ENCODE data around the gene OR2D2.

The OR2D2 gene

DNA sequence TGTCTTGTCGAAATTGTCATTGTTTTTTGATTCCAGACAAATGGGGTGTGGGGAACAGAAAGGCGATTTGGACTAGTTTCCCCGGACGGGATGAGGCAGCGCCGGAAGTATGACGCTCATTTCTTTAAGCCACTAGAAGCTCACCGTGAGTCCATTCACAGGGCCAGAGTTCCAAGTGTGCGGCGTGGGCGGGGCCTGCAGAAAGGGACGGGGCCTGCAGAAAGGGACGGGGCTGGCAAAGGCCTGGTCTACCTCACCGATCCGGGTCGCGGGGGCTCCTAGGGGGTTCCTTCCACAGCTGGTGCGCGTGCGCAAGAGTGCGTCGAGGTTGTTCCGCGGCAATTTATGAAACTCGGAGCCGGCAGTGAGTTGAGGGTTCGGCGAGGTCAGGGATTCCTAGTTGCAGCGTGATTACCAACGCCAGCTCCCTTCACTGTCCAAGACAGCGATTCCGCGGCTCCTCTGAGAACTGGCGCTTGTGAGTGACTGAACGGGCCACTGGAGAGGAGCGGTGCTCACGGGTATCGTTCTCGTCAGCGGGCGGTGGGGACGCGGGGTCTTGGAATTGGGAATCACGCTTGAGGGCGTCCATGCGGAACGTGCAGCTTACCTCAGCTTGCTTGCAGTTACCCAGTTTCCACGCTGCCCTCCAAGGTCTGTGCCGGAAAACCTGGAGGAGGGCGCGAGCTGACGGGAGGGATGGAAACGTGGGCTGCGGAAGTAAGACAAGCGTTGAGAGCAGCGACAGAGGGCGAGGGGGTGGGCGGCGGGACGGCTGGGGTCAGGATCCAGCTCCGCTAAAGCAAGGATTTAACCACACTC, 34.1 kb upstream of the OR2D2 start, which contains the start of gene ZNF215:
Gene ZNF215, plus strand, starts transcription at position 219 of the 822 bp plus-strand sequence. CDS start 5,847 bp downstream, outside the sequence.
- Histone ChIP-seq H3K27me3 (ENCODE audit: control insufficient read depth, low read length) (no peaks in the 10 kb centered on the region), H3F3A (ENCODE audit: control insufficient read depth, insufficient read depth) (peaks cover 7% of the 10 kb centered on the region), H3K79me2 (ENCODE audit: control insufficient read depth, low read length) (peaks cover 46% of the 10 kb centered on the region), H3K9me3 (ENCODE audit: control insufficient read depth, insufficient read depth, low read length) (no peaks in the 10 kb centered on the region), H3K4me2 (ENCODE audit: low read length) (peak within 1 kb of the TSS; percentile 64), H3K27ac (ENCODE audit: low read depth, low read length) (peak within 1 kb of the TSS; percentile 78), H3K36me3 (ENCODE audit: control insufficient read depth, low read length) (peaks cover 44% of the 10 kb centered on the region), H4K20me1 (ENCODE audit: control insufficient read depth, insufficient read depth, low read depth, low read length) (no peaks in the 10 kb centered on the region), H3K9me2 (replicated peaks; ENCODE audit: control insufficient read depth, low read length) (no peaks in the 10 kb centered on the region), H3K4me1 (ENCODE audit: control insufficient read depth, low read length) (peaks cover 34% of the 10 kb centered on the region), H3K4me3 (ENCODE audit: low read length) (peak within 1 kb of the TSS; percentile 94)
- TF ChIP-seq EZH2phosphoT487 (IDR thresholded peaks at IDR 0.05; ENCODE audit: borderline replicate concordance, low read length), result no peak
- TF ChIP-seq, protein P1, sequence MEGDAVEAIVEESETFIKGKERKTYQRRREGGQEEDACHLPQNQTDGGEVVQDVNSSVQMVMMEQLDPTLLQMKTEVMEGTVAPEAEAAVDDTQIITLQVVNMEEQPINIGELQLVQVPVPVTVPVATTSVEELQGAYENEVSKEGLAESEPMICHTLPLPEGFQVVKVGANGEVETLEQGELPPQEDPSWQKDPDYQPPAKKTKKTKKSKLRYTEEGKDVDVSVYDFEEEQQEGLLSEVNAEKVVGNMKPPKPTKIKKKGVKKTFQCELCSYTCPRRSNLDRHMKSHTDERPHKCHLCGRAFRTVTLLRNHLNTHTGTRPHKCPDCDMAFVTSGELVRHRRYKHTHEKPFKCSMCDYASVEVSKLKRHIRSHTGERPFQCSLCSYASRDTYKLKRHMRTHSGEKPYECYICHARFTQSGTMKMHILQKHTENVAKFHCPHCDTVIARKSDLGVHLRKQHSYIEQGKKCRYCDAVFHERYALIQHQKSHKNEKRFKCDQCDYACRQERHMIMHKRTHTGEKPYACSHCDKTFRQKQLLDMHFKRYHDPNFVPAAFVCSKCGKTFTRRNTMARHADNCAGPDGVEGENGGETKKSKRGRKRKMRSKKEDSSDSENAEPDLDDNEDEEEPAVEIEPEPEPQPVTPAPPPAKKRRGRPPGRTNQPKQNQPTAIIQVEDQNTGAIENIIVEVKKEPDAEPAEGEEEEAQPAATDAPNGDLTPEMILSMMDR (IDR thresholded peaks at IDR 0.05; ENCODE audit: low read depth, low read length, poor library complexity, severe bottlenecking), result no peak

DNA sequence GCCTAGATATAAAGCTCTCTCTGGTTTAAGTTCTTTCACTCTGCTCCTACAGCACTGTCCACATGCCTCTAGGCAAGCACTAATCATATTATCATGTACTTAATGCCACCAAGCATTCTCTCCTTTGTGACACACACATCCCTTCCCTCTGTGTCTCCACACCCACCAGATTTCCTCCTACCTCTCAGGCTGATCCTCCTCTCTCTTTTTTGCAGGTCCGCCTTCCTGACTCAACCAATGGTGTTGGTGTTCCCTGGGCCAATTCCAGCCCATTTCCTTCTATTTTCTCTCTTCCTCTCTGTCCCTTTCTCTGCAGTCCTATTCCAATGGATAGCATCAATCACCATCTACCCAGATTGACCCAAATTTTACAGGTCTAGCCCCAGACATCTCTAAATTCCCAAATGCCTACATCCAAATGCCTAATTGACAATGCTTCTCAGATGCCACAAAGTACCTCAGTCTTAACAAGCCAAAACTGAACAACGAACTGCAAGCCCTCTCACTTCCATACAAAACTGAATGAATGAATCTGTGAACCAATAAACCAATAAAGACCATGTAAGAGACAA, 33.4 kb upstream of the OR2D2 start:
- Histone ChIP-seq H3K79me2 (ENCODE audit: control insufficient read depth, low read length) (peaks cover 40% of the 10 kb centered on the region), H3K4me3 (ENCODE audit: low read length) (peak overlapping the region; percentile 94), H3K9me3 (ENCODE audit: control insufficient read depth, insufficient read depth, low read length) (no peaks in the 10 kb centered on the region), H4K20me1 (ENCODE audit: control insufficient read depth, insufficient read depth, low read depth, low read length) (no peaks in the 10 kb centered on the region), H3F3A (ENCODE audit: control insufficient read depth, insufficient read depth) (peaks cover 7% of the 10 kb centered on the region), H3K4me1 (ENCODE audit: control insufficient read depth, low read length) (peaks cover 34% of the 10 kb centered on the region), H3K27me3 (ENCODE audit: control insufficient read depth, low read length) (no peaks in the 10 kb centered on the region), H3K27ac (ENCODE audit: low read depth, low read length) (peak overlapping the region; percentile 27), H3K4me2 (ENCODE audit: low read length) (peak overlapping the region; percentile 64), H3K9me2 (replicated peaks; ENCODE audit: control insufficient read depth, low read length) (no peaks in the 10 kb centered on the region), H3K36me3 (ENCODE audit: control insufficient read depth, low read length) (peaks cover 37% of the 10 kb centered on the region)
- TF ChIP-seq, protein P1 (IDR thresholded peaks at IDR 0.05; ENCODE audit: low read depth, low read length, poor library complexity, severe bottlenecking), result no peak
- no peak for TF ChIP-seq EZH2phosphoT487 (IDR thresholded peaks at IDR 0.05; ENCODE audit: borderline replicate concordance, low read length)

DNA sequence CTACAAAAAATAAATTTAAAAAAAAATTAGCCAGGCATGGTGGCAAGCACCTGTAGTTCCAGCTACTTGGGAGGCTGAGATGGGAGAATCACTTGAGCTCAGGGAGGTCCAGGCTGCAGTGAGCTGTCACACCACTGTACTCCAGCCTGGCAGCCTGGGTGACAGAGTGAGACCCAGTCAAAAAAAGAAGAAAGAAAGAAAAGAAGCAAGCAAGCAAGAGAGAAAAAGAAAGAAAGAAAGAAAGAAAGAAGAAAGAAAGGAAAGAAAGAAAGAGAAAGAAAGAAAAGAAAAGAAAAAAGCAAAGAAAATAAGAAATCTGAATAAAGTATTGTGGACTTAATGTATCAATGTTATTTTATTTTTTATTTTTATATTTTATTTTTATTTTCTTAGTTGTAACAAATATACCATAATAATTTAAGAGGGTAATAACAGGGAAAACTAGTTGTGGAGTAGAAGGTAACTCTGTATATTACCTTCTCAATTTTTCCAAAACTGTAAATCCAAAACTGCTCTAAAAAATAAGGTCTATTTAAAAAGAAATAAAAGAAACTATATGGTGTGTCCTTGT, 32.8 kb upstream of the OR2D2 start:
- Histone ChIP-seq H3K4me1 (ENCODE audit: control insufficient read depth, low read length) (peaks cover 34% of the 10 kb centered on the region), H3K9me2 (replicated peaks; ENCODE audit: control insufficient read depth, low read length) (no peaks in the 10 kb centered on the region), H3K4me3 (ENCODE audit: low read length) (no peak overlapping the region), H4K20me1 (ENCODE audit: control insufficient read depth, insufficient read depth, low read depth, low read length) (no peaks in the 10 kb centered on the region), H3K27ac (ENCODE audit: low read depth, low read length) (no peak overlapping the region), H3K27me3 (ENCODE audit: control insufficient read depth, low read length) (no peaks in the 10 kb centered on the region), H3F3A (ENCODE audit: control insufficient read depth, insufficient read depth) (peaks cover 7% of the 10 kb centered on the region), H3K4me2 (ENCODE audit: low read length) (no peak overlapping the region; the same call in 1 of the 2 replicates), H3K79me2 (ENCODE audit: control insufficient read depth, low read length) (peaks cover 35% of the 10 kb centered on the region), H3K9me3 (ENCODE audit: control insufficient read depth, insufficient read depth, low read length) (no peaks in the 10 kb centered on the region), H3K36me3 (ENCODE audit: control insufficient read depth, low read length) (peaks cover 32% of the 10 kb centered on the region)
- TF ChIP-seq, protein P1 (IDR thresholded peaks at IDR 0.05; ENCODE audit: low read depth, low read length, poor library complexity, severe bottlenecking), result no peak
- TF ChIP-seq EZH2phosphoT487 (IDR thresholded peaks at IDR 0.05; ENCODE audit: borderline replicate concordance, low read length), result no peak
